ENCODE results near the gene TMEM186.
"Not testable (repeated sequence)": the region's sequence is repeated elsewhere in the genome, so short reads cannot be mapped to it uniquely, and the experiment has no call there.

TMEM186 gene

GRCh38 chr16:8808613-8809353 is 11.3 kb upstream of the TMEM186 start:
- DNase-seq: no peak

- DNase-seq: no peak
Measured at GRCh38 chr16:8808009-8808408, 10.6 kb upstream of the TMEM186 start.

- DNase-seq: no peak
Measured at GRCh38 chr16:8807189-8807588, 9.8 kb upstream of the TMEM186 start.

GRCh38 chr16:8806272-8806983 is 9.0 kb upstream of the TMEM186 start:
- DNase-seq: no peak

DNA sequence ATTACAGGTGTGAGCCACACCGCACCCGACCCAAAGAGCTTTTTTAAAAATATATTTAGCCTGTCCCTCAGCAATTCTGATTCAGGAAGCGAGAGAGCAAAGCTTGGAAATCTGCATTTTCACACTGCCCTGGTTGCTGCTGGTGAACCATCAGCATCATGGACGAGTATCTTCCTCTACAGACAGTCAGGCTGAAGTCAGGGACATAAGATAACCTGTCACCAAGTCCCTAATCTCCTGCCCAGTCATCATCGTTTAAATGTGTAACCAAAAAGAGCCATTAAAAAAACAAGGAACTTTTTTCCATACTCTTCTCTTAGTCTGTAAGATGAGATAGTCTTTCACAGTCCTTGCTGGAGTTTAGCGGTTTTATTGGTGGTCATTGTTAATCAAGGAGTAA is 6.9 kb upstream of the TMEM186 start:
- no peak for DNase-seq

GRCh38 chr16:8803733-8804132 is 6.3 kb upstream of the TMEM186 start:
- DNase-seq: not testable (repeated sequence)

GRCh38 chr16:8801701-8802100 is 4.3 kb upstream of the TMEM186 start:
- no peak for DNase-seq

- no peak for DNase-seq
Measured at GRCh38 chr16:8798535-8799157, 1.2 kb upstream of the TMEM186 start.

DNA sequence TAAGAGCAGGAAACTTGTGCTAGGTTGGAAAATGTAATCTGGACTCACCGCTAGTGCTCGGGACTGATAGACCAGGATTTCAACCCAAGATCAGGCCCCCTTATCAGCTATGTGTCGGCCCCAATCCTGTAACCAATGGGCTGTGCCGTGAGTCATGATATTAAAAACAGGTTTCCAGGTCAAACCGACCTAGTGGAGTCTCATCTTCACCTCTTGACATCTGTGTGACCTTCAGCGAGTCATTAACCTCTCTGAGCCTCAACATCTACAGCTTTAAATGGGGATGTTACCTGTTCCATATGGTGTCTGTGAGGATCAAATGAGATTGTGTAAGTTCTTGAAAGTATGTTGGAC is 712 bp upstream of the TMEM186 start:
- DNase-seq: no peak

DNA sequence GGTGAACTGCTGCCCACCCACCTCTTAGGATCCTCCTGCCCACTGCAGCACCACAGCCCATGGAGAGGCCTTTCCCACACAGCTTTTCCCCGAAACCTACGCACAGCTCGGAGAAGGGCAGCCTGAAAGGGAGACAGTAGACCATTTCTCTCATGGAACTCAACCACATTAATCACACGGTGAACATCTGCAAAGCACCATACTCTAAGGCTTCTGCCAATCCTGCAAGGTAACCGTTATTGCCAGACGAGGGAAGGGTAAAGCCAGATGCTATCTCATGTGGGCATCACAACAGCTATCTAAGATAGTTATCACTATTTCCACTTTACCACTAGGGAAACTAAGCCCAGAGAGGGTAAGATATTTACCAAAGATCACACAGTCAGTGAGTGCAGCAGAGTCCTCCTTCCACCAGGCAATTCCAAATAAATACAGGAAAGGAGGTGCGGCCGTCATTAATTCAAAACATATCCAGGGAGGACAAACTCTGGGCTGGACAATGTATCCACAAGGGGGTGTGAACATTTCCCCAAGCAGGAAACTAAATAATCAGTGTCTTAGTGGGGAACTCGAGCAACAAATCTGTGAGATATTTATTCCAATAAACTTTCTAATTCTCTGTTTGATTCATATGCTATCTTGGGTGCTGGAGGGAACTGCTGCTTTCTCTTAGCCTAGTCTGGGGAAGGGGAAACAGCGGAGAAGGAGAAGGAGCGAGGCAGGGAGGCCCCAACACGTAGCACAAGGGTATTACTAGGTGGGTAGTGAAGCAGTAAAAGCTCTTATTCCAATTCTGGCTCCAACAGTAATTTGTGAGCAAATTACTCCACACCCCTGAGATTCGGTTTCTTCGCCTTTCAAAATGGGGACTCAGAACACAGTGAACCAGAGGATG is 723 bp downstream of the TMEM186 start:
- no peak for DNase-seq

DNA sequence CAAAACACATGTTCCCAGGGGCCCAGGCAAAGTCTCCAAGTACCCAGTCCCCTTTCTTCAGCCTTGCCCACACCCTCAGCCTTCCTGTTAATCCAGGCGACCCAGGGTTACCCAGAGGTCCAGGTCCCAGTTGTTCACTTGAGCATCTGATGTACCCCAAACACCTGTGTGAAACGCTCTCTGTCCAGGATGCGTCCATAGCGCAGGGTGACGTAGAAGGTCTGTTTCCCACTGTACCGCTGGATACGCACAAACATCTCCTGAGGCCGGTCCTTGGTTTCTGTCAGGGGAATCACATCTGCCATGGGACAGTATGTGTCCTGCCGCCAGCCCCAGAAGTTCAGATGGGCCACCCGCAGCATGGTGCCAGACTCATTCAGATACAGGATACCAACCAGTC is 1.6 kb downstream of the TMEM186 start:
- DNase-seq: no peak

DNA sequence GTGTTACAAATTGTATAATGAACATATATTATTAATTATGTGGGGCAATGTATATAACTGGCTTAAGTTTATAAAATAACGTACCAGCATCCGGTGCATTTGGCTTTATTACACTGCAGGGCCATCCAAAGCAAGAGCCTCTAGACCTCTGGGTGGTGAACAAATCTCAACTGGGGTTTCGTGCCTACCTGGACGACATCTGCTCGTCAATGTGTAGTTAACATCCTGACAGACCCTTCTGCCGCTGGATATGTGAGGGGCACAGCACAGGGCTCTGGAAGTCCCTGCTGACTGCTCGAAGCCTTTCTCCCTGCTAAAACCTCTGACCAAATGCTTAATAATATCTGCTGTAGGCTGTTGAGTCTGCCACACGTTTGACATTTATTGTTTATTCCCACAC is 2.3 kb downstream of the TMEM186 start:
- no peak for DNase-seq

GRCh38 chr16:8788578-8789172 is 8.8 kb downstream of the TMEM186 start:
- no peak for DNase-seq

GRCh38 chr16:8786316-8786715 is 11.1 kb downstream of the TMEM186 start:
- not testable (repeated sequence) for DNase-seq

DNA sequence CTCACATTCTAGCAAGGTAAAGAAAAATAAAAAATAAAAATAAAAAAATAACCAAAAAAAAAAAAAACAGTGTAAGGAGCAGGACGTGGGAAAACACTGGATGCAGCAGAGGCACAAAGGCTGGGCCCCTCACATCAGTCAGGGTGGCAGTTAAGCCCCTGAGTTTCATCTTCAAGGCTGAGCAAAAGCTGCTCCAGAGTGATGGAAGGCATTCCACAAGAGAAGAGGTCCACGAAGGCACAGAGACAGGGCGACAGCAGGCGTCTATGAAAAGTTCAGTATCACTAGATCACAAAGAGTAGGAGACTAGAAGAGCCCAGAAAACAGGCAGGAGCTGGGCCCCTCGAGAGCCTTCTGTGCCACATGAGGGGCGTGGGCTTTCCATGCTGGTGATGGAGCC is 12.0 kb downstream of the TMEM186 start:
- DNase-seq: no peak

DNA sequence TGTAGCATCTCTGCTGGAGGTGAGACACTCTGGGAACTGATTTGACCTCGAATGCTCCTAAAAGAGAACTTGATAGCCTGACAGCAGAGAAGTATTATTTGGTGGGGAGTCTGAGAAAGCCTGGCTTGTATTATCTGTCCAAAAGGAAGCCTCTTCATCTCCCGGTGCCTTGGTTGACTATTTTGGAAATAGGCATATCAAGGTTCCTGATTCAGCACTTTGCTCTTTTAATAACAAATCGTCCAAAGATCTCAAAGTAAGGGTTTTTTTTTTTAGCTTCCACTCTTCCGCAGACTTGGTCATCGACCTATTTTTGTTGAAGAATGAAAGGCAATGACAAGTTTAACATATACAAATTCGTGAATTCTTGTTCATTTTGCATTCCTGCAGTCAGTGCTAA is 14.8 kb downstream of the TMEM186 start:
- no peak for DNase-seq

DNA sequence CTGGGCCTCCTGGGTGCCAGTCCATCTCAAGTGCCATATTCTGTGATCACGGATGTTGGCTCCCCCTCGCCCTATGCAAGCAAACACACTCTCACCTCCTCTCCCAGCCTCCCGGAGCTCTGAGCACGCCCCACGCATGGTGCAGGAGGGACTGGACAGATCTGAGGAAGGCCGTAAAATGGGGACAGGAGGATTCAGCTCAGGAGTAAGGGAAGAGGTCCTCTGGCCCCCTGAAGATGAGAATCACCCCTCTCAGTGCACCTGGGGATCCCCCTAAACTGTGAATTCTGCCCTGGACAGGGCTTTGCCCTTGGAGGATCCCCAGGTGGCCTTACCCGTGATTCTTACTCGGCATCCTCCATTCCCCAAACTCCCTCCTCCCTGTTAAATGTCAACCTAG is 15.6 kb downstream of the TMEM186 start:
- DNase-seq: no peak

DNA sequence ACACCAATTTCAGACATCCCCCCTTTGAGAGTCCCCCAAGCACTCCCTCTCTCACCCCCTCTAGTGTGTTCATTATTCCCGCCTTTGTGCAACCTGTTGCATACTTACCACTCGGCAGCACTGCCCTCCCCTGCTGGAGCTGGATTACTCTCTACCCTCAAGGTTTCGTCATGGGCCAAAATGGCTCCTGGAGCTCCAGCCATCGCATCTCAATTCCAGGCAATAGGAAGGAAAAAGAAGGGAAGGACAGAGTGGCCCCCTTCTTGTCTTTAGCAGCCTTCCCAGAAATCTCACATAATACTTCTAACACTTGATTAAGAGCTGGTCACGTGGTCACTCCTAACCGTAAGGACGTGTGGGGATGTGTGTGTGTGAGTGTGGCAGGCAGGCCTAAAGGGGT is 20.2 kb downstream of the TMEM186 start:
- DNase-seq: no peak

GRCh38 chr16:8776129-8776584 is 21.3 kb downstream of the TMEM186 start:
- no peak for DNase-seq

- DNase-seq: no peak
Measured at GRCh38 chr16:8775359-8775758, 22.1 kb downstream of the TMEM186 start.

DNA sequence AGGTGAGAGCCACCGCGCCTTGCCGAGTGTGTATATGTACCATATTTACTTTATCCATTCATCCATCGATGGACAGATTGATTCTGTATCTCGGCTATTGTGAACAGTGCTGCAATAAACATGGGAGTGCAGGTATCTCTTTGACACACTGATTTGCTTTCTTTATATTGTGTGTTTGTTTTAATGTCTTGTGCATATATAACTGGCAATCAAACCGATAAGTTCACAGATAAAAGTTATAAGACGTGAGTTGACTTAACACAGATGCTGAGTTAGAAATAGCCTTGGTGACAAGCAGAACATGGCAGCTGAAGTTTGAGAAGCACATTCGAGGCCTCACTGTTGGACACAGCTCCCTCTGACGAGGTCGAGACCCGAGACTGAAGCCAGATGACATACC is 23.2 kb downstream of the TMEM186 start:
- no peak for DNase-seq

- DNase-seq: no peak
Measured at GRCh38 chr16:8773537-8773936, 23.9 kb downstream of the TMEM186 start.

DNA sequence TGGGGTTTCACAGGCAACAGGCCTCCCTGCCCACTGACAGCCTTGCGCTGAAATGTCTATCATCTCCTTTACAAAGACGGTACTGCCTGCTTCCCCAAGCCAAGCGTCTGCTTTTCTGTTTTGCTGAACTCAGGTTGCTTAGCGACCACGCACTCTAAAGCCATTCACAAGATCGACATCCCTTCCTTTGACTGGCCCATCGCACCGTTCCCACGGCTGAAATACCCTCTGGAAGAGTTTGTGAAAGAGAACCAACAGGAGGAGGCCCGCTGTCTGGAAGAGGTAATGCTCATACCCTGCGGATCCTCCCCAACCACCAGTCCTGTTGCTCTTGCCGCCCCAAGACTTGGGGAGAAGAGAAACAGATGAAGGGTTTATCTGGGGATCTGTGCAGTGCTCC is 28.7 kb downstream of the TMEM186 start:
- no peak for DNase-seq

All from inflammatory macrophage treated with lipopolysaccharide for 4 hours (primary cell).